Nephron progenitor cell (in vitro differentiated cells): Measurements from ENCODE around the gene NLK.
"Not testable (repeated sequence)": the region's sequence is repeated elsewhere in the genome, so short reads cannot be mapped to it uniquely, and the experiment has no call there.

Source experiments
- DNase-seq: peaks from one replicate; pipeline ENCODE4 v3.0.0; 2021
- H3K27ac Mint-ChIP-seq: 2 replicates; pipeline ENCODE4 v1.8.0; 2021; ENCODE audit warnings: mild to moderate bottlenecking, moderate library complexity, mixed read lengths
- H3K27me3 Mint-ChIP-seq: 2 replicates; pipeline ENCODE4 v1.8.0; 2021; ENCODE audit warnings: mild to moderate bottlenecking, low read depth, mixed read lengths; ENCODE audit not compliant: poor library complexity
- H3K36me3 Mint-ChIP-seq: 2 replicates; pipeline ENCODE4 v1.8.0; 2021; ENCODE audit warnings: low read depth, mixed read lengths
- H3K4me1 Mint-ChIP-seq: 2 replicates; pipeline ENCODE4 v1.8.0; 2021; ENCODE audit warnings: mixed read lengths
- H3K4me3 Mint-ChIP-seq: 2 replicates; pipeline ENCODE4 v1.8.0; 2021; ENCODE audit warnings: mild to moderate bottlenecking, moderate library complexity, mixed read lengths
- H3K9me3 Mint-ChIP-seq: 2 replicates; pipeline ENCODE4 v1.8.0; 2021; ENCODE audit warnings: mild to moderate bottlenecking, moderate library complexity, mixed read lengths
- TF ChIP-seq, protein P1 (sequence below): fragments of 200-600 bp; sonication (generic); IDR thresholded peaks from 2 replicates; pipeline ENCODE4 v1.5.0; 2021; ENCODE audit warnings: antibody characterized with exemption

NLK gene

DNA sequence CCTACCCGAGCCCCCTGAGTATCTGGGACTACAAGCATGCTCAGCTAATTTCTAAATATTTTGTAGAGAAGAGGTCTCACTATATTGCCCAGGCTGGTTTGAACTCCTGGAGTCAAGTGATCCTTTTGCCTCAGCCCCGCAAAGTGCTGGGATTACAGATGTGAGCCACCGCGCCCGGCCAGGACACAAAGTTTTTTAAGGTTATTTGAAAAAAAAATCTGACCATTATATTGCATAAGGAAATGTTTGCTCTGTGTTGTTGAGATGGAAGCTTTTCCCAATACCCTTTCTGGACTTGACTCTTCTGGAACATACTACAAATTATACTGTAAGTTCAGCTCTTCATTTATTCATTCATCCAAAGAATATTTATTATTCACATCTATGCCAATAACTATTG, 143.2 kb downstream of the NLK start:
- no peak for DNase-seq
- Mint-ChIP-seq H3K4me1 (peaks cover 8% of the 10 kb centered on the region), H3K36me3 (peaks cover 39% of the 10 kb centered on the region), H3K4me3 (no peak overlapping the region), H3K27me3 (no peaks in the 10 kb centered on the region), H3K9me3 (peaks cover 14% of the 10 kb centered on the region), H3K27ac (no peak overlapping the region)
- TF ChIP-seq, protein P1, sequence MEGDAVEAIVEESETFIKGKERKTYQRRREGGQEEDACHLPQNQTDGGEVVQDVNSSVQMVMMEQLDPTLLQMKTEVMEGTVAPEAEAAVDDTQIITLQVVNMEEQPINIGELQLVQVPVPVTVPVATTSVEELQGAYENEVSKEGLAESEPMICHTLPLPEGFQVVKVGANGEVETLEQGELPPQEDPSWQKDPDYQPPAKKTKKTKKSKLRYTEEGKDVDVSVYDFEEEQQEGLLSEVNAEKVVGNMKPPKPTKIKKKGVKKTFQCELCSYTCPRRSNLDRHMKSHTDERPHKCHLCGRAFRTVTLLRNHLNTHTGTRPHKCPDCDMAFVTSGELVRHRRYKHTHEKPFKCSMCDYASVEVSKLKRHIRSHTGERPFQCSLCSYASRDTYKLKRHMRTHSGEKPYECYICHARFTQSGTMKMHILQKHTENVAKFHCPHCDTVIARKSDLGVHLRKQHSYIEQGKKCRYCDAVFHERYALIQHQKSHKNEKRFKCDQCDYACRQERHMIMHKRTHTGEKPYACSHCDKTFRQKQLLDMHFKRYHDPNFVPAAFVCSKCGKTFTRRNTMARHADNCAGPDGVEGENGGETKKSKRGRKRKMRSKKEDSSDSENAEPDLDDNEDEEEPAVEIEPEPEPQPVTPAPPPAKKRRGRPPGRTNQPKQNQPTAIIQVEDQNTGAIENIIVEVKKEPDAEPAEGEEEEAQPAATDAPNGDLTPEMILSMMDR, result no peak

DNA sequence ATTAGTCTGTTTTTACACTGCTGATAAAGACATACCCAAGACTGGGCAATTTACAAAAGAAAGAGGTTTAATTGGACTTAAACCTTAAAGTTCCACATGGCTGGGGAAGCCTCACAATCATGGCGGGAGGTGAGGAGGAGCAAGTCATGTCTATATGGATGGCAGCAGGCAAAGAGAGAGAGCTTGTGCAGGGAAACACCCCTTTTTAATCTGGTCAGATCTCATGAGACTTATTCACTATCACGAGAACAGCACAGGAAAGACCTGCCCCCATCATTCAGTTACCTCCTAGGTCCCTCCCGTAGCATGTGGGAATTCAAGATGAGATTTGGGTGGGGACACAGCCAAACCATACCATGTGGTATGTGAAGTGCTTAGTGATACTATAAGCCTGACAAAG, 144.0 kb downstream of the NLK start:
- not testable (repeated sequence) for H3K4me3 Mint-ChIP-seq, H3K27ac Mint-ChIP-seq, H3K27me3 Mint-ChIP-seq, DNase-seq, H3K4me1 Mint-ChIP-seq
- Mint-ChIP-seq H3K9me3 (peaks cover 14% of the 10 kb centered on the region), H3K36me3 (peaks cover 42% of the 10 kb centered on the region)

DNA sequence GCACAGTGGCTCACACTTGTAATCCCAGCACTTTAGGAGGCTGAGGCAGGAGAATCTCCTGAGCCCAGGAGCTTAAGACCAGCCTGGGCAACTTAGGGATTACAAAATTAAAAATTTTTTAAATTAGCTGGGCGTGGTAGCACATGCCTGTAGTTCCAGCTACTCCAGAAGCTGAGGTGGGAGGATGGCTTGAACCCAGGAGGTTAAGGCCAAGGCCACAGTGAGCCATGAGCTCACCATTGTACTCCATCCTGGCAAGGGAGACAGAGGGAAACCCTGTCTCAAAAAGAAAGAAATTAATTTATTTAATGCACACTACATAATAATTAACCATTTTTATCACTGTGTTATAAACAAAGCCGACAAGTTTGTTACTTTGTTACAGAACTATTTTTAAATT, 145.5 kb downstream of the NLK start:
- peaks cover 54% of the 10 kb centered on the region for H3K36me3 Mint-ChIP-seq

DNA sequence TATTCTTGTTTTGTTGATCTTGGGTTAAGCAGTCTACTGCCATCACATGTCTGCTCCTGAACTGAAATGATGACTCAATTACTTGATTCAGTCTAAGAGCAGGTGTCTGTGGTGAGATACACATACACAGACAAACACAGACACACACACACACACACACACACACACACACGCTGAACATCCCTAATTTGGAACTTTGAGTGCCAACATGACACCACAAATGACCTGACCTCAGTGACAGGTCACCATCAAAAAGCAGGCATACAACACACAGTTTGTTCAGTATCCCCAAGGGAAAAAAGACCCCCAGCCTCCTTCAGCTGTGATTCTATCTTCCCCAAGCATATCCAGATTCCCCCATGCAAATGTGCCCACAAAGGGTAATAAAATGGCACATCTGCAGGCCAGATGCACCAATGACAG, 146.4 kb downstream of the NLK start:
- H3K9me3 Mint-ChIP-seq, result peaks cover 14% of the 10 kb centered on the region
- H3K27me3 Mint-ChIP-seq, result no peaks in the 10 kb centered on the region
- no peak overlapping the region for H3K4me3 Mint-ChIP-seq
- no peak overlapping the region for H3K27ac Mint-ChIP-seq
- H3K36me3 Mint-ChIP-seq, result peaks cover 53% of the 10 kb centered on the region
- no peak for DNase-seq
- TF ChIP-seq, protein P1, result no peak
- H3K4me1 Mint-ChIP-seq, result peaks cover 8% of the 10 kb centered on the region

More for the DNA sequence above, 145.5 kb downstream of the NLK start:
- H3K4me3 Mint-ChIP-seq, result no peak overlapping the region
- TF ChIP-seq, protein P1, result no peak
- H3K27me3 Mint-ChIP-seq, result no peaks in the 10 kb centered on the region
- DNase-seq, result no peak
- no peak overlapping the region for H3K27ac Mint-ChIP-seq
- H3K9me3 Mint-ChIP-seq, result peaks cover 14% of the 10 kb centered on the region
- peaks cover 8% of the 10 kb centered on the region for H3K4me1 Mint-ChIP-seq

DNA sequence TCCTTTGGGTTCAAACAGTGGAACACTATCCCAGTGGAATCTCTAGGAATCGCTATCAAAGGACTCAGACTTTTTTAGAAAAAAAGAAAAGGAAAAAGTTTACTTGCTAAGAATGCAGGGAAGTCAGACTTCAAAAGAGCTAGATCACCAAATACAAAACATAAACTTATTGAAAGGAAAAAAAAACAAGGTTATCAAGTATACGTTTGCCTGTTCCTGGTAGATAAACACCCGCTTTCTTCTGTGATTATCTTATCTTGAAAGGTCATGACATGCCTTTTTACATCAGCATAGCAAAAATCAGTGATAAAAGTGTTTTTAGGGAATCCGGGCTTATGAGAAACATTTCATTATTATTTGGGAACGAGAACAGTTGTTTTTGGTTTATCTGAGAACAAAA, 147.2 kb downstream of the NLK start:
- peak overlapping the region; percentile 34 for H3K27ac Mint-ChIP-seq

DNA sequence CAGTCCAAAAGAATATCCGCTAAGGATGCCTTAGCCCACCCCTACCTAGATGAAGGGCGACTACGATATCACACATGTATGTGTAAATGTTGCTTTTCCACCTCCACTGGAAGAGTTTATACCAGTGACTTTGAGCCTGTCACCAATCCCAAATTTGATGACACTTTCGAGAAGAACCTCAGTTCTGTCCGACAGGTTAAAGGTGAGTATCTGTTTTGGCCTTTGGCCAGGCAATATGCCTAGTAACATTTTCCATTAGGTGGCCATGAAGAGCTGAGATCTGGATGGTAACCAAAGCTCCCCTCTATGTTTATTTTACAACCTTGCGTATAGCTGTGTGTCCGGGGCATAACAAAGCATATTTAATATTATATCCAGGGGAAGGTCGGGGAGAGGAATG, 148.5 kb downstream of the NLK start:
- Mint-ChIP-seq H3K4me1 (peaks cover 8% of the 10 kb centered on the region), H3K36me3 (peaks cover 35% of the 10 kb centered on the region), H3K9me3 (peaks cover 6% of the 10 kb centered on the region), H3K27ac (no peak overlapping the region), H3K4me3 (no peak overlapping the region), H3K27me3 (no peaks in the 10 kb centered on the region)
- TF ChIP-seq, protein P1, result no peak
- no peak for DNase-seq

More for the DNA sequence above, 147.2 kb downstream of the NLK start:
- Mint-ChIP-seq H3K4me3 (no peak overlapping the region), H3K4me1 (peaks cover 8% of the 10 kb centered on the region), H3K9me3 (peaks cover 14% of the 10 kb centered on the region), H3K27me3 (no peaks in the 10 kb centered on the region), H3K36me3 (peaks cover 45% of the 10 kb centered on the region)
- no peak for DNase-seq
- TF ChIP-seq, protein P1, result no peak
